Endothelial cell of umbilical vein (primary cell): Measurements from ENCODE around the gene GON4L.

Experiments used
- CTCF ChIP-seq, 2 donors: IDR thresholded peaks; 1 replicate in 1 of 2; 2 replicates in 1 of 2; pipeline ENCODE4 v1.5.1; 2011; ENCODE audit warnings: low read length in 2 of 2, mild to moderate bottlenecking in 2 of 2, moderate library complexity in 2 of 2, control low read depth in 1 of 2, inconsistent platforms in 1 of 2, low read depth in 1 of 2; ENCODE audit not compliant: insufficient read depth in 1 of 2; ENCODE audit errors: extremely low read depth in 1 of 2
- POLR2A ChIP-seq: IDR thresholded peaks from 2 replicates; pipeline ENCODE4 v1.6.1; 2012; ENCODE audit warnings: low read depth, mild to moderate bottlenecking, control low read depth, low read length

DNA sequence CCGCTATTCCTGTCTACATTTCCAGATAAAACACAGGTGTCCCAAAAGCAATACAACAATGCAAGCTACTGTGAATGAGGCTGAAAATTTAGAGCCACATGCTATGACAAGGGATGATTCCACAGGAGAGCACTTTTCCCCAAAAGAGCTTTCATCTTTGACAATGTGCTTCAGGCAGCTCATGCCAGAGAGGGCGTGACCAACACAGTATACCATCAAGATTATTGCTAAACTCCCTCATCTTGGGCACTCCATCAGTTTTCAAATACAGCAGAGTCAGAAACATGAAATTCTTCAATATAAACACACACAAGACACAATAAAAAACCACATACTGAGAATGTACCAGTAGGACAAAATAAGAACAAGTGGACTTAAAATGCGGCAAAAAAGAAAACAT is 6.7 kb downstream of the GON4L start:
- TF ChIP-seq CTCF (IDR thresholded peaks at IDR 0.05; ENCODE audit: extremely low read depth in 1 of 2, insufficient read depth in 1 of 2, low read depth in 1 of 2, low read length in 2 of 2) = no peak
- no peak for TF ChIP-seq POLR2A
